B cell (primary cell): ENCODE results near the gene MON1B.

Source experiments
- EZH2 ChIP-seq: IDR thresholded peaks from 2 replicates; pipeline ENCODE4 v1.6.1; 2012; ENCODE audit warnings: borderline replicate concordance, low read depth, mild to moderate bottlenecking, moderate library complexity, low read length; ENCODE audit not compliant: insufficient read depth, poor library complexity, severe bottlenecking
- TF ChIP-seq, protein P1 (sequence below): fragments of 200-600 bp; IDR thresholded peaks from one replicate; pipeline ENCODE4 v1.8.0; 2022; ENCODE audit warnings: antibody characterized with exemption, mild to moderate bottlenecking

DNA sequence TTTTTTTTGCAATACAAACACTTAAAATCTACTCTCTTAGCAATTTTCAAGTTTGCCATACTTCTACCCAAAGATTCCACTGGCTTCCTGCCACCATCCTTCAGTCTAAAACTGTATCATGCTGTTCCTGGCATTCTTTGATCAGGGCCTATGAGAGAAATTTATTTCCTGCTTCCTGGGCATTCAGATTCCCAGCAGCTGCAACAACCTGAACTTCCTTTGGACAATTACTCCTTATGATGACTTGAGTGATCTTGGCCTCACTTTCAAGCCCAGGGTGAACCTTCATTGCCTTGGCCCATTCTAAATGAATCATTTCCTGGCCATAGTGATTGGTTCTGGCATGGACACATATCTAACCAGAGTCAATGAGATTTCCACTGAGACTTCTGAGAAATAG is 18.0 kb upstream of the MON1B start:
- no peak for TF ChIP-seq EZH2
- TF ChIP-seq, protein P1, sequence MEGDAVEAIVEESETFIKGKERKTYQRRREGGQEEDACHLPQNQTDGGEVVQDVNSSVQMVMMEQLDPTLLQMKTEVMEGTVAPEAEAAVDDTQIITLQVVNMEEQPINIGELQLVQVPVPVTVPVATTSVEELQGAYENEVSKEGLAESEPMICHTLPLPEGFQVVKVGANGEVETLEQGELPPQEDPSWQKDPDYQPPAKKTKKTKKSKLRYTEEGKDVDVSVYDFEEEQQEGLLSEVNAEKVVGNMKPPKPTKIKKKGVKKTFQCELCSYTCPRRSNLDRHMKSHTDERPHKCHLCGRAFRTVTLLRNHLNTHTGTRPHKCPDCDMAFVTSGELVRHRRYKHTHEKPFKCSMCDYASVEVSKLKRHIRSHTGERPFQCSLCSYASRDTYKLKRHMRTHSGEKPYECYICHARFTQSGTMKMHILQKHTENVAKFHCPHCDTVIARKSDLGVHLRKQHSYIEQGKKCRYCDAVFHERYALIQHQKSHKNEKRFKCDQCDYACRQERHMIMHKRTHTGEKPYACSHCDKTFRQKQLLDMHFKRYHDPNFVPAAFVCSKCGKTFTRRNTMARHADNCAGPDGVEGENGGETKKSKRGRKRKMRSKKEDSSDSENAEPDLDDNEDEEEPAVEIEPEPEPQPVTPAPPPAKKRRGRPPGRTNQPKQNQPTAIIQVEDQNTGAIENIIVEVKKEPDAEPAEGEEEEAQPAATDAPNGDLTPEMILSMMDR: no peak
